ENCODE measurements around the gene BICD2.

The BICD2 gene

DNA sequence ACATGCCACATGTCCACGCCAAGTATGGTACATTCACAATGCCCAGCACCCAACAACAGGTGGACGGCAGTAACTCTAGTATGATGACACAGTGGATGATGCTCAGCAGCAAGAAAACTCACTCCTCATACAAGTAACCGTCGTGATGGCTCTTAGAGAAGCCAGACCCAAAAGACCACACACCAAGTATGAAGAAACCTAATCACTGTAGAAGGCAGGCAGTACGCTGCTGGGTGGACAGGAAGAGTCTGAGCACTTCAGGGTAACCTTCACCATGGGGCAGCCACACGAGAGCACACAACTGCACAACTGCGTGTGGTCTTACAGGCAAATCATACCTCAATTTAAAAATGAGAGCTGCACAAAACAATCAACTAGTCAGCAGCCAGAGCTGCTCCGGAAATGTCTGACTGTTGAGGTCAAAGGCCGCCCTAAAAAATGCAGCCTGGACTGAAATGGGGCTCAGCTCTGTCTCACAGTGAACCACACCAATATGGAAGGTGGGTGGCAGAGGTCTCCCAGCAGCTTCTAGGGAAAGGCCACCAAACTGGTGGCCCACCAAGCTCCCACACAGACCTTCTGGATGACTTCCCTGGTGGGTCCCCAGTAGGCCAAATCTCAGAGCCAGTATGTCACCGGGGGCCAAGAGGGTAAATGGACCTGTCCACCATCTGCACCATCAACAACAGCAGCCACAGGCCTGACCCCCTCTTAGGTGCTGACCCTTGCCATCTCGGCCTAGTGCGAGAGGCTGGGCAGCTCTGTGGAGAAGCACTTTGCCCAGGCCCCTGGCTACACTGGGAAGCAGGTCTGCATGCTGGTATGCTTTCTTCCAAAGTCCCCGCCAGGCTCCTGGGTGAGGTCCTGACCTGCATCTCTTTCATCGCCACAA lies 17.8 kb downstream of the BICD2 start:
- DNase-seq, result no peak

DNA sequence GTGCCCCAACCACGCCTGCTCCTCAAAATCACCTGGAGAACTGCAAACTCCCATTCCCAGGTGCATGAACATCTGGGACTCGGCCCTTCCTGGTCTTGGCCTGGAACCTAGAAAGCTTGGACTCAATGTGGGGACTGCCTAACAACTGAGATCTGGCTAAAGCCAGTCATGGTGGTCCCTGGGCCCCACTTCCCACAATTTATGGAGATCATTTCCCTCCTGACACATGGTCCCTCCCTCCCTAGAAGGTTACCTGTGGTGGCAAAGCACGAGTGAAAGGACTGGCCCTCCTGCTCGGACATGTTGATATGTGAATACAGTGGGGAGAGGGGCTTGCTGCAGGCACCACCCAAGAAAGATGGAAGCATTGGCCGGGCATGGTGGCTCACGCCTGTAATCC lies 18.8 kb downstream of the BICD2 start:
- DNase-seq, result no peak

DNA sequence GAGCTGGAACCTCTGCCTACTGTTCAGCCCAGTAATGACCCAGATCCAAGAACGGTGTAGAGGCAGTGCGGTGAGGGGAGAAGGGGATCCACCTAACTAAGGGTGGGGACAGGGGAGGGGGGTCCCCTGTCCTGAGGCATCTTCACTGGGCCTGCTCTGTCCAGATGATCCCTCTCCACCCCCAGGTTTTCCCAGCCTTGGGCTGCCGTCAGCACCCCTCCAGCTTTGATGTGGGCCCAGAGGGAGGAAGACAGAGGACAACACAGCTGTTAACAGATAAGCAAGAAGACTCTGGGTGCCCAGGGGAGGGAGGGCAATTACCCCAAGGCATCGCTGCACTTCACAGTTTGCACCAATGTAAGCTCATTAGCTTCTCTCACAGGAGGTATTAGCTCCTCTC lies 19.3 kb downstream of the BICD2 start:
- DNase-seq, result no peak

DNA sequence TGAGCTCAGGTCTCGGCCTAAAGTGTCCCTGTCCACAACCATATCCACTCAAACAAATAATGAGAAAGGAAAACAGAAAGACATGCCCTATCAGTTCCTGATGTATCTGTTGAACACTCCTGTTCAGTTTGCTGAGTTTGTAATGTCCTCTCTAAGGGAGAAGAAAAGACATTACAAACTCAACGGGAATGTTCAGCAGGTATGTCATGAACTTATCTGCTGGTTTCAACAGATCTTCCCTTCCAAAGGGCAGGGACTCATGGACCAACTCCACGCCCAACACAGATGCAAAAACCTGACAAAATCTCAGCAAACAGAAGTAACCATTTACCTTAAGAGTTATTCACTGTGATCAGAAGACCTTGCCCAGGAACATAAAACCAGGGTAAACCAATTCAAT lies 23.7 kb downstream of the BICD2 start:
- no peak for DNase-seq

DNA sequence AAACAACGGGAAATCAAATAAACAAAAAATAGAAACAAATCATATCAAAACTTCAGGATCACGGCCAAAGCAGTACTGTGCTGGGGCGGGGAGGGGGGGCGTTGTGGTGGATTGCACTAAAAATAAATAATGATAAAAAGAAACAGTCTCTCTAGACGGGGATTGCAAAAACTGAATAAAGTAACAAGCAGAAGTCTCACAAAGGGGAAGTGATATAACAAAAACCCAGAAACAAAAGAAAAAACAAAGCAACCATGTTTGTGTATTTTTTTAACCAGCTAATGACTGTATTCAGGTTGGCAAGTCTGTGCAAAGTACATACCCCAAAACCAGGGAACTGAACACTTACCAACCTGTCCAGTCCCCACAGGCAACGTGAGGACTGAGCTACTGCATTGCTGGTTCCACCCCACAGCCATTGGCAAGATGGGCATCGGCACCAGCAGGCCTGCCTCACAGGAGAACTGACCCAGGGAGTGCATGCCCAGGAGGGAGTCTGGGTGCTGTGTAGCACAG lies 24.1 kb downstream of the BICD2 start:
- DNase-seq, result no peak

DNA sequence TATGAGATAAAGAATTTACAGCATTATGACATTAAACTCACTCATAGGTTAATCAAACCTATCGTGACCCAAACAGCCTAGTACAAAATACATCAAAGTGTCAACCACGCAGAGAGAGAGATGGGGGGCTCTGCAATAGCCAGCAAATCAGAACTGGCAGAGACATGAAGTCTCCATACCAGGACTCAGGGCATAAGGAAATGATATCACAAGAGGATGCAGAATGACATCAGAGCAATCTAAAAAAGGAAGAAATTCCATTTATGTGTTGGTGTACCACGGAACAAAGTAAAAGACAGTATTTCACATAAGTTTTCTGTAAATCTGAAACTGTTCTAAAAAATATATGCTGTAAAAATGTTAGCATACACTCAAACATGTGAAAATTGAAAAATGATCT lies 24.6 kb downstream of the BICD2 start:
- no peak for DNase-seq

DNA sequence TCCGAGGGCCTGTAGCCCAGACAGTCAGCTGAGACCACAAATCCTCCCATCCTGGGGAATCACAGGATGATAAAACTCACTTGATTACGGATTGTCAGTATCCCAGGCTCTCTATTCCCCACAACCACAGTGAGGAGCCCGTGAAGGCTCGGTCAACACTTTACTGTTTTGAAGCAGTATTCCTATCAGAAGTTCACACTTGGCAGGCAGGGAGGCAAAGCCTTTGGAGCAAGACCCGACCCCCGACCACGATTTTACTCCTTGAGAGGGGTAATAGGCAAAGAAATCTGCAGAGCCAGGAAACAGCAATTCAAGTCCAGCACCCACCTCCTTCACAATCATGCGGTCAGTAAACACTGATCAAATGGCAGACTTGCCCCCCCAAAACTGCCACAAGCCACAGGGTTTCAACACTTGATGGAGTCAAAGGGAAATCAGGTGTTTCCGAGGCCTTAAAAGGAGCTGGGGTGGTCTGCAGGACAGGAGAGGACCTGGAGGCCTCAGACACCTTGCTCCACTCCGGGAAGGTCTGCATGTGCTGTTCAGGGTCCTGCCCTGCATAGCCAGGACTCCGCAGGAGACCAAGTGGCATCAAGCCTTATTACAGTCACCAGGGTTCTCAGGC lies 25.2 kb downstream of the BICD2 start:
- no peak for DNase-seq

DNA sequence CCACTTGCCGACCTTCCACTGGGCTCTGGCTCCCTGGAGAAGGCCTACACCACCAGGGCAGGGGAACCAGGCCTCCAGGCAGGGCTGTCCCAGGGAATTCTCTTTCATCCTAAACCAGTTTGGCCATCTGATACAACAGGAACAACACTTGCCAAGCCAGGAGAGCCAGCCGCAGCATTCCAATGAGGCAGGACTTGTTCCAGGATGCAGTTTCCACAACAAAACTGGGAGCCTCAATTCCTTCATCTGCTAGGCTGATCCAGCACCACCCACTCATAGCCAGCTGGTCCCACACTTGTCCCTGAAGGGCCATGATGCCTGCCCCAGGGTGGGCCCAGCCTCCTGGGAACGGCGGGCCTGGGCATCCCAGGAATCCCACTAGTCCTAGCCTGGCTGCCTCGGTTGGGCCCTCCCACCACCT lies 26.0 kb downstream of the BICD2 start:
- no peak for DNase-seq

DNA sequence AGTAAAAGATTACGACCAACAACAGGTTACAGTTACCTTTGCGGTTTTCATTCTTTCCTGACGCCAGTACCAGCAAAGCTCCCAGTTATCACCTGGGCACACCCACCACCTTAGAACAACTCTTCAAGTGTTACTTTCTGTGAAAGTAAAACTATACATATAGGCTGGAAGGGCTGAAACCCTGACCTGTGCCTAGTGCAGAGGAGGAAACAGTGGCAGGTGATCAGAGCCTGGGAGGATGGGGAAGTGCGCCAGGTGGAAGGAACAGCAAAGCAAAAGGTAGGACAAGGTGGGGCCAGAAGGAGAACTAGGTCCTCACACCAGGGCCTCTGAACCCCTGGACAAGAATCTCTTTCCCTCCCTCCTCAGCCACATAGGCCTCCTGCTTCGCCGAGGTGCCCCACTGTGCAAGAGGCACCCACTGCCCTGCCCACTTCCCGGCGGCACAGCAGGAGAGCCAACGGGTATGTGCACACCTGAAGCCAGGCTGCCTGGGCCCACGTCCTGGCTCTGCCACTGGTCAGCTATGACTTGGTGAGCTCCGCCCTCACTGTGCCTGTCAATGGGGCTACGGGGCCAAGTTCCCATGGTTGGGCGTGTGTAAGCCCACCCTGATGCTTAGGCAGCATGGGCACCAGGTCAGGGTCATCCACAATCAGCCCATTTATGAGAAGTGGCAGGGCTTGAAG lies 26.9 kb downstream of the BICD2 start:
- DNase-seq, result no peak

DNA sequence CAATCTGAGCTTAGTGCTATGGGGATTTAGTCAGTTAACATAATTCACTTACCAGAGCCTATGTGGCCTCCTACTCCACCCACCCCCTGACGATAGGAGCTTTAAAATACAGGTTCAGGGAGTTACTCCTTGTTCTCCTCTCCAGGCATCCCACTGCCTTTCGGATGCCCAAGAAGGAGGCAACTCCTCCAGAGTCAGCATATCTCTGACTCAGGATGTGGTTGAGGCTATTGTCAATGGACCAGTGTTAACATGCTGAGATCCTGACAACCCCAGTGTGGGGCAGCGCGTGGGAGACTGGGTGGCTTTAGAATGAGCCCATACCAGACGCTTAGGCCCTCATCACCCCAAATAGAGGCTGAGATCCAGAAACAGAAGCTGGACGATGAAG lies 27.4 kb downstream of the BICD2 start:
- DNase-seq, result no peak

DNA sequence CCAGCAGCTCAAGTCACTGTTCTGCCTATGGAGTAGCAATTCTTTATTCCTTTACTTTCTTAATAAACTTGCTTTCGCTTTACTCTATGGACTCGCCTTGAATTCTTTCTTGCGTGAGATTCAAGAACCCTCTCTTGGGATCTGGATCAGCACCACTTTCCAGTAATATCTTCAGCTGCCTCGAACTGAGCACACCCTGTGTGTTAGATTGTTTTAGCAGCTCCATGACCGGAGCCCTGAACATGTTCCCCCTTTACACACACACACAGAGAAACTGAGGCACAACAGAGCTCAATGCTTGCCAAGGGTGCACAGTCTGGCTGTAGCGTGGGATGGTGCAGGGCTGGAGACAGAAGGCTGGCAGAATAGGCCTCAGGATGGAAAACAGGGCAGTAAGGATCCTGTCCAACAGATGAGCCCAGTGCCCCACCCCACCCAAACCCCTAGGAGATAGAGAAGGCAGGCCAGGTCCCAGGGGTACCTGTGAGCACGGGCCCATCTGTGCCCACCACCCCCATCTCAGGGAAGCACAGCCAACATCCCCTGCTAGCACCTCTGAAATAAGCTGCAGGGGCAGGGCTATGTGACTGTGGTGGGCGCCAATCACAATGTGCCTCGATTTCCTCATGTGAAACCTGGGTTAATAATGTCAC lies 27.9 kb downstream of the BICD2 start:
- no peak for DNase-seq

DNA sequence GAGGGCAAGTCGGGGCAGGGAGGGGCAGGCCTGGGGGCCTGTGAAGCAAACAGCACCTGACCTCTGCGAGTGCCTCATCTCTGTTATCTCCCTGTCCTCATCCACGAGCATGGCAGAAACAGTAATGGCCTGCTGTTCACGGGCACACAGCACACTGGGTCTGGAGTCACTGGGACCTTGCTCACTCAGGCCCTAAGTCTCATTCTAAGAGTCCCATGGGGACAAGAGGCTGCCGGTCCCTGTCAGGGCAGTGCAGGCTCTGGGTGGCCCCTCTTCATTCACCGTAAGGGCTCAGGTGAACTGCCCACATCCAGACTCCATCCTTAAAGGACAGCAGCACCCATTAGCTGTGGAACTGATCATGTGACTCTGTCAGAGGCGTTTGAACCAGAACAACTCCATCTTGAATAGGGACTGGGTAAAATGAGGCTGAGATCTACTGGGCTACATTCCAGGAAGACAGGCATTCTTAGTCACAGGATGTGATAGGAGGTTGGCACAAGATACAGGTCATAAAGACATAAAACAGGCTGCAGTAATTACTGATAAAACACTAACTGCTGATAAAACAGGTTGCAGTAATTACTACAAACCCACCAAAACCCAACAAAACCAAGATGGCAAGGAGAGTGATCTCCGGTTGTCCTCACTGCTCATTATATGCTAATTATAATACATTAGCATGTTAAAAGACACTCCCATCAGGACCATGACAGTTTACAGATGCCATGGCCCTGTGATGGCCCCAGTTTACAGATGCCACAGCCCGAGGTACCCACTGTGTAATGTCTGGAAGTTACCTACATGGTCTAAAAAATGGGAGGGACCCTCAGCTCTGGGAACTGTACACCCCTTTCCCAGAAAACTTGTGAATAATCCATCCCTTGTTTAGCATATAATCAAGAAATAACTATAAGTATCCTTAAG lies 28.7 kb downstream of the BICD2 start:
- no peak for DNase-seq

DNA sequence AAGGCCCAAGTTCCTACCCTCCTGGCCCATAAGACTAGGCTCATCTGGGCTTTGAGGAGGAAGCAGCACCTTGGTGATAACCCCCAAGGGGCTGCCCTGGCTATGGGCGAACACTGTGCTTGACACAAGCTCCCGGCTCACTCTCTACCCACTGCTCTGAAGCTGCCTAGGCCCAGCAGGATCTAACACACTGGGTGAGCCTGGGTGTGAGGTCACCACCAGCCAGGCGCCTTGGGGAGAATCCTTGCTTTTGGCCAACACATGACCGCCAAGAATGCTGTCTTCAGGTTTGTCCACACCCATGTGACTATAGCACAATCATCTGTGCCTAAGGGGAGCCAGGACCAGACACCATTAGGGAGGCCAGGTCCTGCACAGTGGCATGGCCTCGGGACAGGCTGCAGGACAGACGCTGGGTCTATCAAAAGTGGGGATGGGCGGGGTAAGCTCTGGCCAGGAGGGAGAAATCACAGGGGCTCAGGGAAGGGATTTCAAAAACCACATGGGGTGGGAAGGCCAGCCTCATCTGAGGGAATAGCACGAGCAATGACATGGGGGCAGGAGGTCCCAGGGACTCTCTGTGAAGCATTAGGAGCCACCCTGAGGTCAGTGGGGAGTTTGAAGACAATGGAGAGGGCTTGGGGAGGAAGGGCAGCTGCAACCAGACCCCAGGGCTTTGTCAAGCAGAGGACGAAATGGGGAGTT lies 29.6 kb downstream of the BICD2 start:
- no peak for DNase-seq

DNA sequence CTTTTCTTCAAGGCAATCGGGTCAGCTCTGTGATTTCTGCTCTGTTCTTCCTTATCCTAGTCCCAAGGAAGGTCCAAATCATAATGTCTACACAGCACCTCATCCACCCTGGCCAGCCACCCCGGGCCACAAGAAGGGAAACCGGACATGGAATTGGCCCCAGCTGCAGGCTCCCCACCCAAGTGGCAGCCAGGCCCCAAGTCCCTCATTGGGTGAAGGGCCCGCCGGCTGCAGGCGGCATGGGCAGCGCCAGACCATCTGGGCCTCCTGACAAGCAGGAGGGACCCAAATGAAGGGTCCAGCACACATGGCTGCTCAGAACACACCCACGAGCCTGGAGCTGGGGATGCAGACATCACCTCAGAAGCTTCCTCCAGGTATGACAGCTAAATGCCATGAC lies 33.7 kb downstream of the BICD2 start:
- DNase-seq, result no peak

DNA sequence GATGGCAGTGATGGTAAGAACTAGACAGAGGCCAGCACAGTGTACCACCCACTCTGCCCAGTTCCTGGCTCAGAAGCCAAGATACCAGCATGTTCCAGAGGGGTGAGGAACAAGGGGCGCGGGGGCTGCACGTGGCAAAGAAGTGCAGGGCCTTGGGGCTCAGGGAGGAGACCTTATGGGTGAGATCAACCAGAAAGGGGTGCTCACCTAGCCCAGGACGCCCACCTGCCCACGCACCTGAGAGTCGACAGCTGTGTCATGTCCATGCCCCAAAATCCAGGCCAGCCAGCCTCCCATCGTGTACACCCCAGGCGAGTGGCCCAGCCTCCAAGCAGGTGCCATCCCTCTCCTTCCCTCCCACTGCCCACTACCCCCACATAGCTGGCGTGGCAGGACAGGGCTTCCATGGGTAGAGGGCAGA lies 34.9 kb downstream of the BICD2 start:
- no peak for DNase-seq

DNA sequence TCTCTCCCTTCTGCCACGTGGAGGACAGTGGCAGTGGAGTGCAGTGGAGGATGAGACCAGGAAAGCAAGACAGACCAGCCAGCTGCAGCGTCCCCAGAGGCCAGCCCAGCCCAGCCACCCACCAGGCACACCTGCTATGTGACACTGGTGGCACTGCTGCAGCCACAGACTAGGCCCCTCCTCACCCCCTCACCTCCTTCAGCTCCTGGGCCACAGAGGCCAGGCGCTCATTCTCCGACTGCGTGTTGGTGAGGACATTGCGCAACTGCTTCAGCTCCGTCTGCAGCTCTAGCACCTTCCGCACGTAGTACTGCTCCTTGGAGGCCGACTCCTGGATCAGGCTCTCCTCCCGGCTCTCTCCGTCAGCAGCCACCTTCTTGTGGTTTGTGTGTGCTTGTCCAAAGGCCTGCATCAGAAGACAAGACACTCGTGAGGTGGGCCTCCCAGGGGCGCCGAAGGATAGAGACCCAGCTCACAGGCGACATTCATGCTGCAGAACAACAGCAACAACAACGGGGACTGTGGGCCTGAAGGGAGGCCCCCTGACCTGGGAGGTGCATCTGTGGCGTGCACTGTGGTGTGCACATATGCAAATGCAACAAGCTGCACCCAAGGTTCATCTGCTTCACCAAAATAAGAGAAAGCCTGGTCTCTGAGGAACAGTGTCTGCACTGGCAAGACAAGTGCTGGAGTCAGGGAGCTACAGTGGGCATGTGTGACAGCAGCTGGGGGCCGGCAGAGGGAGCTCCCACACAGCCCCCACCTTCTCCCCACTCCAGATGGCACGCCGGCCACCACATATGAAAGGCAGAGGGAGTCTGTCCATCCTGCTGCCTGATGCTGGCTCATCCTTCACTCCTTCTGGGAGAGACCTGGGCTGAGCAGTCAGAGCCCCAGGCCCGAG lies 35.5 kb downstream of the BICD2 start:
- DNase-seq, result no peak

DNA sequence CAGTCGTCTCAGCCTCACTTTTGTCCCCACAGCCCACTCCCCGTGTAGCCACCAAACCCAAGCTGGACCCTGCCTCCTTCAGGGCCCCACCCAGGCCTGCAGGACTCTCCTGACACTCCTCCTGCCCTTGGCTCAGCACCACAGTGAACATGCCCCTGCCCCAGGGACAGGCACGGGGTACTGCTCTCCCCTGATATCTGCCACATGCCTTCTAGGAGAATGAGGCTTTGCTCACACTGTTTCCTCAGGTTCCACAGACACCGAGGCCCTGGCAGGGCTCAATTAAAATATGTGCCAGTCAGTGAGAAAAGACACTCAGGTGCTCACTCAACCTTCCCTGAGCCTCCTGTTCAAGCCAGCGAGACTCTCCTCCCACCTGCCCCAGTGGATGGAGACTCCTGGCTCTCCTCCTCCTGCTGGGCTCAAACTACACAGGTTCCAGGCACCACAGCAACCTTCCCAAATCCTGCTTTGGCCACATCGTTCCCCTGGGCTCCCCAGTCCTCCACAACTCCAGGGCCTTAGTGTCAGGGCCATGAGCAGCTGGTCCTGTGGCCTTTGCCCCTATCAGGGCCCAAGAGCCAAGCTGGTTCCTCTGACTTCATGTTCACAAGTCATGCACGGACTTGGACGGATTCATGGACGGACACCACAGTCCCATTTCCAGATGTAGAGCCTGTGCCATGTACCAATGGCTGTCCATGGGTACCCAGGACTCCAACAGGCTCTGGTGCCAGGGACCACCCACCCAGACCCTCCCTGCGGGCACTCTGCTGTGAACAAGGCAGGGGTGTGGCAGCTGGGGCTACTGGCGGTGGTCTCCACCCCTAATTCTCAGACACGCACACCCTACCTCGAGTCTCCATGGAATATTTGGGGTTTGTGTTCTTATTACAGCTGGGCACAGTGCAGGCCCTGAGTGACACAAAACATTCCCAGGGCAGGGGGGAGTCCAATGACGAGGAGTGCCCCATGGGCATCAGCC lies 36.6 kb downstream of the BICD2 start:
- DNase-seq, result no peak

DNA sequence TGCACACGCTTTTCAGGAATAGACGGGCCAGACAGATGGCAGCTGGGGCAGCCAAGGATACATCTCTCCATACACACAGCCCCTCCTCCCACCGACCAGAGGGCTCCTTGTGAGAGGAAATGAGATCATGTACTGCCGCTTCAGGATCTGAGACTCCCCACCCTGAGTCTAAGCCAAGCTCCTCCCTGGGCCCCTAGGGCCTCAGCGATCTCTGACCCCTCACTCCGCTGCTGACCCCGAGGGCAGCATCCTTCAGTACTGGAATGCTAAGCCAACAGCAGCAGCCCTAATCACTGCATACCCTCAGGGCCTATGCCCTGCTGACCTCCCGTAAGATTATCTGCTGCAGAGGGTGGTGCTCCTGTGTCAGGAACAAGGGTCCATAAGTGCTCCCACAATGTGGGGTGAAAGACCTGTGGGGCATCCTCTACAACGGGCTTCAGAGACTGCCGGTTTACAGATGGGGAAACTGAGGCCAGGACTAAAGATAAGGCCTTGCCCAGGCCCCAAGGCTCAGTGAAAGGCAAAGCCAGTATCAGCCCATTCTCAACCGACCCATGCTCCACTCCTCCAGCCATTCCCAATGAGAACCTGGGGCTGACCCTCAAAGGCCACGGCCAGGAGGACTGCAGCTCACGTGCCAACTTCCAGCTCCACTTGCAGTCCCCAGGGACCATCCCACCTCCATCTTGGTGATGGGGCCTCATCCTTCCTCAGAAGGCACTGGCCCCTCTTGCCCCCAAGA lies 37.5 kb downstream of the BICD2 start:
- DNase-seq, result no peak

Data from NCI-H446 treated with DMSO at 0.1 percent for 48 hours (cell line).